Measurements from ENCODE around the gene ATP6V0C. TPM values are rescaled to one million over a fixed set of nuclear protein-coding genes. Genes with fewer than 3 reads are reported as not detected.
A peak's percentile ranks its signal among the peaks of the same experiment; 100 is the strongest.

The ATP6V0C gene
- polyA plus RNA-seq, 1 donor from 2014 or later: 100 TPM

DNA sequence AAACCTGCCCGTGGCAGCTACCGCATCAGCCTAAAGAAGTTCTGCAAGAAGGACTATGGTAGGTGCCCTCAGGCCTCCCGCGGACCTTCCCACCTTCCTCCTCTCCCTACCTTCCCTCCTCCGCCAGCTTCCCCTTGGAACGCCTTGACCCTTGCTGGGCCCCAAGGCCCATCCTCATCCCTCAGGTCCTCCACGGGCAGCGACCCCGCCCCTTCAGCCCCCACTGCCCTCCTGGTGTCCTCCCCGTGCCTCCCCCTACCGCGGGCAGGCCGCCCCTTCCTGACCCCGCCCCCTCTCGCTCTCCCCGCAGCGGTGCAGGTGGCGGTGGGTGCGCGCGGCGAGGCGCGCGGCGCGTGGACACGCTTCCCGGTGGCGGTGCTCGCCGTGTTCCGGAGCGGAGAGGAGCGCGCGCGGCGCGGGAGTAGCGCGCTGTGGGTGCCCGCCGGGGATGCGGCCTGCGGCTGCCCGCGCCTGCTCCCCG is 40.3 kb upstream of the ATP6V0C start:
- H3K36me3 ChIP-seq (ENCODE audit: insufficient read depth, low read length): no peaks in the 10 kb centered on the region
- no peak overlapping the region for H3K27ac ChIP-seq (ENCODE audit: low read length)
- no peak for TF ChIP-seq EZH2 (IDR thresholded peaks at IDR 0.05; ENCODE audit: borderline replicate concordance, insufficient read depth, low read length, poor library complexity, severe bottlenecking)
- TF ChIP-seq RAD21 (conservative IDR thresholded peaks at IDR 0.05): no peak
- TF ChIP-seq EP300 (conservative IDR thresholded peaks at IDR 0.05; ENCODE audit: poor library complexity, severe bottlenecking): no peak
- no peak for TF ChIP-seq TAF1 (IDR thresholded peaks at IDR 0.05; ENCODE audit: low read depth)
- TF ChIP-seq, protein P1, sequence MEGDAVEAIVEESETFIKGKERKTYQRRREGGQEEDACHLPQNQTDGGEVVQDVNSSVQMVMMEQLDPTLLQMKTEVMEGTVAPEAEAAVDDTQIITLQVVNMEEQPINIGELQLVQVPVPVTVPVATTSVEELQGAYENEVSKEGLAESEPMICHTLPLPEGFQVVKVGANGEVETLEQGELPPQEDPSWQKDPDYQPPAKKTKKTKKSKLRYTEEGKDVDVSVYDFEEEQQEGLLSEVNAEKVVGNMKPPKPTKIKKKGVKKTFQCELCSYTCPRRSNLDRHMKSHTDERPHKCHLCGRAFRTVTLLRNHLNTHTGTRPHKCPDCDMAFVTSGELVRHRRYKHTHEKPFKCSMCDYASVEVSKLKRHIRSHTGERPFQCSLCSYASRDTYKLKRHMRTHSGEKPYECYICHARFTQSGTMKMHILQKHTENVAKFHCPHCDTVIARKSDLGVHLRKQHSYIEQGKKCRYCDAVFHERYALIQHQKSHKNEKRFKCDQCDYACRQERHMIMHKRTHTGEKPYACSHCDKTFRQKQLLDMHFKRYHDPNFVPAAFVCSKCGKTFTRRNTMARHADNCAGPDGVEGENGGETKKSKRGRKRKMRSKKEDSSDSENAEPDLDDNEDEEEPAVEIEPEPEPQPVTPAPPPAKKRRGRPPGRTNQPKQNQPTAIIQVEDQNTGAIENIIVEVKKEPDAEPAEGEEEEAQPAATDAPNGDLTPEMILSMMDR (IDR thresholded peaks at IDR 0.05; ENCODE audit: poor library complexity, severe bottlenecking): no peak
- no peak for TF ChIP-seq MXI1 (conservative IDR thresholded peaks at IDR 0.05; ENCODE audit: poor library complexity, severe bottlenecking)
- no peak for TF ChIP-seq POLR2AphosphoS5 (IDR thresholded peaks at IDR 0.05)
- TF ChIP-seq SMC3 (conservative IDR thresholded peaks at IDR 0.05; ENCODE audit: poor library complexity): no peak
- no peak for TF ChIP-seq REST (IDR thresholded peaks at IDR 0.05; ENCODE audit: borderline replicate concordance)
- H4K20me1 ChIP-seq (ENCODE audit: insufficient read depth): no peaks in the 10 kb centered on the region
- no peak overlapping the region for H3K9ac ChIP-seq (ENCODE audit: low read length)
- H3K4me2 ChIP-seq (ENCODE audit: low read length): no peak overlapping the region
- no peaks in the 10 kb centered on the region for H3F3A ChIP-seq (ENCODE audit: insufficient read depth, low read length, poor library complexity, severe bottlenecking)
- peak overlapping the region; percentile 53 for H3K4me3 ChIP-seq (ENCODE audit: low read length)
- H3K27me3 ChIP-seq (ENCODE audit: insufficient read depth, low read depth, low read length): peaks cover under 1% of the 10 kb centered on the region
- no peaks in the 10 kb centered on the region for H3K9me3 ChIP-seq (ENCODE audit: low read length)
- no peak overlapping the region for H2AFZ ChIP-seq (ENCODE audit: low read depth, low read length)
- H3K79me2 ChIP-seq (replicated peaks; ENCODE audit: insufficient read depth, low read length): peaks cover 8% of the 10 kb centered on the region
- H3K9me2 ChIP-seq (ENCODE audit: insufficient read depth, low read length): no peaks in the 10 kb centered on the region

GRCh38 chr16:2473999-2474876 is 39.5 kb upstream of the ATP6V0C start:
- Histone ChIP-seq H4K20me1 (ENCODE audit: insufficient read depth) (no peaks in the 10 kb centered on the region), H3F3A (ENCODE audit: insufficient read depth, low read length, poor library complexity, severe bottlenecking) (no peaks in the 10 kb centered on the region), H3K9ac (ENCODE audit: low read length) (peak overlapping the region; percentile 73), H3K27ac (ENCODE audit: low read length) (peak overlapping the region; percentile 16), H3K9me2 (ENCODE audit: insufficient read depth, low read length) (no peaks in the 10 kb centered on the region), H3K4me3 (ENCODE audit: low read length) (peak overlapping the region; percentile 92), H2AFZ (ENCODE audit: low read depth, low read length) (peak overlapping the region; percentile 60), H3K9me3 (ENCODE audit: low read length) (no peaks in the 10 kb centered on the region), H3K36me3 (ENCODE audit: insufficient read depth, low read length) (no peaks in the 10 kb centered on the region), H3K27me3 (ENCODE audit: insufficient read depth, low read depth, low read length) (no peaks in the 10 kb centered on the region), H3K79me2 (replicated peaks; ENCODE audit: insufficient read depth, low read length) (peaks cover 8% of the 10 kb centered on the region), H3K4me2 (ENCODE audit: low read length) (peak overlapping the region; percentile 35)
- TF ChIP-seq, protein P1 (IDR thresholded peaks at IDR 0.05; ENCODE audit: poor library complexity, severe bottlenecking): peak; percentile 63
- no peak for TF ChIP-seq POLR2AphosphoS5 (IDR thresholded peaks at IDR 0.05)
- no peak for TF ChIP-seq EP300 (conservative IDR thresholded peaks at IDR 0.05; ENCODE audit: poor library complexity, severe bottlenecking)
- TF ChIP-seq RAD21 (conservative IDR thresholded peaks at IDR 0.05): no peak
- TF ChIP-seq SMC3 (conservative IDR thresholded peaks at IDR 0.05; ENCODE audit: poor library complexity): no peak

Data from neural cell (in vitro differentiated cells).